HepG2 (cell line): ENCODE data around the gene CBL. TPM values are rescaled to one million over a fixed set of nuclear protein-coding genes. Genes with fewer than 3 reads are reported as not detected.

ENCODE experiments used
- ATAC-seq: fragments of 200-7000 bp; cut with Tn5 transposase; 3 replicates; pipeline ENCODE4 v1.9.1; 2020; ENCODE audit warnings: mild to moderate bottlenecking, moderate library complexity
- BruUV-seq: library from RNA; stranded (reverse); fragments of 400-500 nt; replicated peaks from 2 replicates; lab custom pipeline; 2021; lab: Mats Ljungman, UMichigan
- CTCF ChIA-PET: fragments of 300-600 bp; formaldehyde crosslinking; extraction: SDS; loops from one replicate; lab custom pipeline; 2021; ENCODE audit warnings: low total read pairs, inconsistent platforms, low intra/inter-chr PET ratio; lab: Yijun Ruan, JAX
- POLR2A ChIA-PET: fragments of 350-600 bp; sonication (Branson Sonifier 250); formaldehyde crosslinking; loops from one replicate; lab custom pipeline; 2020; ENCODE audit warnings: antibody characterized with exemption, inconsistent platforms; lab: Yijun Ruan, JAX
- DNase-seq: peaks from one replicate; pipeline ENCODE4 v3.0.0-alpha.2; 2015; ENCODE audit warnings: low spot score
- FAIRE-seq: peaks from 3 replicates; lab custom pipeline; 2011; peaks lifted over from hg19 to GRCh38; lab: Jason Lieb, UNC
- H2AFZ ChIP-seq: one replicate; pipeline ENCODE4 v1.6.1; 2011; ENCODE audit warnings: low read length, inconsistent platforms
- H3K27ac ChIP-seq: fragments of 300-600 bp; 3 replicates; pipeline ENCODE4 v1.8.0; 2011; ENCODE audit warnings: mixed run types, mild to moderate bottlenecking, mixed read lengths, low read length, inconsistent platforms; ENCODE audit not compliant: insufficient read depth; ENCODE audit errors: extremely low read length
- H3K27me3 ChIP-seq, 2 experiments: fragments of 200-600 bp in 1 of 2; 2 replicates in 1 of 2; 3 replicates in 1 of 2; pipeline versions ENCODE4 v1.6.0 to v1.8.0; 2011; ENCODE audit warnings: low read length in 2 of 2, mild to moderate bottlenecking in 2 of 2, moderate library complexity in 2 of 2, inconsistent platforms in 1 of 2; ENCODE audit not compliant: insufficient read depth in 2 of 2, control insufficient read depth in 1 of 2
- H3K36me3 ChIP-seq, 2 experiments: fragments of 200-600 bp in 1 of 2; replicated peaks in 1 of 2; 2 replicates in 1 of 2; 3 replicates in 1 of 2; pipeline versions ENCODE4 v1.5.1 to v1.8.0; 2011; ENCODE audit warnings: low read length in 2 of 2, inconsistent platforms in 1 of 2; ENCODE audit not compliant: insufficient read depth in 2 of 2, control insufficient read depth in 1 of 2
- H3K4me1 ChIP-seq: 2 replicates; pipeline ENCODE4 v1.5.1; 2012; ENCODE audit warnings: low read length, inconsistent platforms; ENCODE audit not compliant: insufficient read depth
- H3K4me2 ChIP-seq: 2 replicates; pipeline ENCODE4 v1.6.0; 2011; ENCODE audit warnings: low read depth, low read length, inconsistent platforms
- H3K4me3 ChIP-seq, 3 experiments: fragments of 200-600 bp in 1 of 3; sonication (generic), shearing (Covaris generic) in 1 of 3; replicated peaks in 1 of 3; 2 replicates each; pipeline ENCODE4 v1.5.1; 2011 to 2016; ENCODE audit warnings: low read length in 3 of 3, inconsistent platforms in 2 of 3, low read depth in 2 of 3, mild to moderate bottlenecking in 2 of 3, control low read depth in 1 of 3, mixed read lengths in 1 of 3; ENCODE audit not compliant: insufficient read depth in 1 of 3
- H3K79me2 ChIP-seq: one replicate; pipeline ENCODE4 v1.6.1; 2011; ENCODE audit warnings: low read length, inconsistent platforms; ENCODE audit not compliant: insufficient read depth
- H3K9ac ChIP-seq: 2 replicates; pipeline ENCODE4 v1.6.0; 2011; ENCODE audit warnings: mild to moderate bottlenecking, low read depth, low read length, inconsistent platforms; ENCODE audit not compliant: insufficient read depth
- H3K9me3 ChIP-seq: 2 replicates; pipeline ENCODE4 v1.5.1; 2012; ENCODE audit warnings: mild to moderate bottlenecking, low read length
- H4K20me1 ChIP-seq: 2 replicates; pipeline ENCODE4 v1.6.0; 2011; ENCODE audit warnings: inconsistent platforms, mild to moderate bottlenecking, low read length, moderate library complexity; ENCODE audit not compliant: insufficient read depth
- CSRNP2 ChIP-seq: sonication (generic); formaldehyde crosslinking; conservative IDR thresholded peaks from 2 replicates; pipeline ENCODE4 v1.8.0; 2022; ENCODE audit warnings: low read depth, missing genetic modification reagents
- GPBP1L1 ChIP-seq: sonication (generic); formaldehyde crosslinking; IDR thresholded peaks from 2 replicates; pipeline ENCODE4 v1.5.0; 2020; ENCODE audit warnings: mild to moderate bottlenecking, missing genetic modification reagents
- HOXA7 ChIP-seq: sonication (generic); formaldehyde crosslinking; IDR thresholded peaks from 2 replicates; pipeline ENCODE4 v1.8.1; 2022; ENCODE audit warnings: mild to moderate bottlenecking, missing genetic modification reagents, moderate library complexity
- KDM4B ChIP-seq: sonication (generic); formaldehyde crosslinking; IDR thresholded peaks from 2 replicates; pipeline ENCODE4 v1.4.0; 2020; ENCODE audit warnings: missing genetic modification reagents
- NCOR1 ChIP-seq: fragments of 200-600 bp; sonication (generic); IDR thresholded peaks from 2 replicates; pipeline ENCODE4 v1.7.0; 2017; ENCODE audit warnings: antibody characterized with exemption, low read length, borderline replicate concordance
- TBX2 ChIP-seq: sonication (generic); formaldehyde crosslinking; IDR thresholded peaks from 2 replicates; pipeline ENCODE4 v1.5.0; 2020; ENCODE audit warnings: missing genetic modification reagents, mild to moderate bottlenecking, borderline replicate concordance
- TBX3 ChIP-seq: fragments of 450-650 bp; IDR thresholded peaks from 2 replicates; pipeline ENCODE4 v1.6.1; 2017; ENCODE audit warnings: antibody characterized with exemption, mild to moderate bottlenecking, inconsistent platforms, borderline replicate concordance
- ZNF350 ChIP-seq: sonication (generic); formaldehyde crosslinking; IDR thresholded peaks from 2 replicates; pipeline ENCODE4 v1.4.0; 2020; ENCODE audit warnings: mild to moderate bottlenecking, low read depth, missing genetic modification reagents, borderline replicate concordance
- ZNF430 ChIP-seq: sonication (generic); formaldehyde crosslinking; IDR thresholded peaks from 2 replicates; pipeline ENCODE4 v1.9.0; 2021; ENCODE audit warnings: mild to moderate bottlenecking, missing genetic modification reagents
- ZNF512B ChIP-seq: sonication (generic); formaldehyde crosslinking; IDR thresholded peaks from 2 replicates; pipeline ENCODE4 v1.5.1; 2020; ENCODE audit warnings: missing genetic modification reagents, mild to moderate bottlenecking, borderline replicate concordance
- ZNF777 ChIP-seq: sonication (generic); formaldehyde crosslinking; IDR thresholded peaks from 2 replicates; pipeline ENCODE4 v1.4.0; 2020; ENCODE audit warnings: missing genetic modification reagents
- WGBS: methylation state at CpG from one replicate; pipeline ENCODE4 v1.1.6; 2017; ENCODE audit warnings: low lambda C conversion rate; 5-methylcytosine and 5-hydroxymethylcytosine counted together
- in situ Hi-C: cut with HindIII; loops from 2 replicates; pipeline ENCODE4 v1.10.0; 2017; ENCODE audit warnings: low pct_unique_long_range_greater_than_20kb; ENCODE audit not compliant: extremely low pct_ligation_motif_present
- intact Hi-C: fragments of 100-400 bp; cut with micrococcal nuclease; formaldehyde crosslinking; loops from one replicate; pipeline ENCODE4 v1.10.0; 2022; ENCODE audit not compliant: unreplicated experiment
- polyA plus RNA-seq, 8 experiments: library from polyadenylated mRNA; depleted of rRNA in 3 of 8; stranded (reverse) in 7 of 8; unstranded in 1 of 8; fragments of >200 nt; fragmentation: Illumina TruSeq in 4 of 8; extraction: Trizol in 4 of 8; gene quantifications; 2 replicates each; pipeline versions ENCODE4 v1.2.1 to v1.2.3, GENCODE V29; 2011 to 2016; ENCODE audit warnings: low read depth in 4 of 8, missing spikeins in 1 of 8, mixed read lengths in 1 of 8; ENCODE audit not compliant: insufficient read depth in 1 of 8
- total RNA-seq, 5 experiments: library from RNA; depleted of rRNA; stranded (reverse); fragments of >200 nt; fragmentation: Illumina TruSeq; extraction: Trizol; gene quantifications; 2 replicates each; pipeline ENCODE4 v1.2.3, GENCODE V29; 2016; ENCODE audit warnings: low read depth in 1 of 5

The CBL gene
- total and polyA plus RNA-seq, 2 of the 13 experiments (the other 11 are each of a cell fraction or from before 2014, with no cell fraction given): 6.6 to 7.4 TPM

GRCh38 chr11:119284344-119285157 lies 78.4 kb downstream of the CBL start (continued):
- TF ChIP-seq ZNF512B (CRISPR knock-in tag) (no peak), ZNF430 (no peak), ZNF350 (CRISPR knock-in tag) (no peak)
- TF ChIP-seq, all 625 proteins: peak for 4

- no peak overlapping the region for H3K4me3 ChIP-seq
- no peak for DNase-seq
- H3K79me2 ChIP-seq: no peaks in the 10 kb centered on the region
- H4K20me1 ChIP-seq: no peaks in the 10 kb centered on the region
- TF ChIP-seq GPBP1L1 (CRISPR knock-in tag): no peak
- TF ChIP-seq KDM4B: no peak
- TF ChIP-seq ZNF777: no peak
- TF ChIP-seq TBX3: no peak
- TF ChIP-seq CSRNP2 (CRISPR knock-in tag): no peak
- TF ChIP-seq TBX2 (CRISPR knock-in tag): no peak
- TF ChIP-seq HOXA7 (CRISPR knock-in tag): no peak
- no peak for TF ChIP-seq NCOR1
- TF ChIP-seq, all 625 proteins: peak for 0
- H3K27me3 ChIP-seq: no peaks in the 10 kb centered on the region
- intact Hi-C loops: no loop called here
- WGBS: 99% methylated on average over 8 of the region's 9 CpGs
- in situ Hi-C loops: no loop called here
- no peak for ATAC-seq
- no peak overlapping the region for H3K27ac ChIP-seq
- no peaks in the 10 kb centered on the region for H3K4me1 ChIP-seq
- H3K9me3 ChIP-seq: no peaks in the 10 kb centered on the region
- no TSS peak for BruUV-seq
- ChIA-PET CTCF (interaction anchor here (1.2 kb wide), 1 partner anchor 36 kb away, joined by 4 read pairs; no protein-coding TSS in a partner anchor), POLR2A (no interaction called here)
- no peak overlapping the region for H3K4me2 ChIP-seq
- peaks cover 8 to 26% of the 10 kb centered on the region in 2 experiments; a peak in 3 of 5 replicates for H3K36me3 ChIP-seq
- H2AFZ ChIP-seq: no peak overlapping the region
- FAIRE-seq: no peak
- no peak overlapping the region for H3K9ac ChIP-seq
These were observed 79.3 kb downstream of the CBL start for GRCh38 chr11:119285431-119285830.
